IPS DF 6.9 (cell line): Measurements from ENCODE around the gene EMD.

Experiments used
- DNase-seq: peaks from one replicate; pipeline ENCODE4 v3.0.0-alpha.2; 2013; ENCODE audit warnings: low read depth, low spot score
- H3K27ac ChIP-seq: one replicate; pipeline ENCODE4 v1.5.1; 2013; ENCODE audit warnings: low read length, control low read depth
- H3K27me3 ChIP-seq: 2 replicates; pipeline ENCODE4 v1.6.1; 2013; ENCODE audit warnings: mild to moderate bottlenecking, low read length; ENCODE audit not compliant: control insufficient read depth, insufficient read depth
- H3K36me3 ChIP-seq: 2 replicates; pipeline ENCODE4 v1.6.1; 2013; ENCODE audit warnings: low read length; ENCODE audit not compliant: control insufficient read depth, insufficient read depth
- H3K4me1 ChIP-seq: 2 replicates; pipeline ENCODE4 v1.6.1; 2013; ENCODE audit warnings: low read length; ENCODE audit not compliant: control insufficient read depth, insufficient read depth
- H3K4me3 ChIP-seq: 2 replicates; pipeline ENCODE4 v1.5.1; 2013; ENCODE audit warnings: mild to moderate bottlenecking, low read length
- H3K9me3 ChIP-seq: 2 replicates; pipeline ENCODE4 v1.6.1; 2013; ENCODE audit warnings: low read length, inconsistent platforms; ENCODE audit not compliant: control insufficient read depth, insufficient read depth
- WGBS: extraction: QIAGEN DNeasy Blood & Tissue Kit; methylation state at CpG from one replicate; pipeline ENCODE4 v1.1.7; 2013; ENCODE audit warnings: mixed read lengths, missing lambda C conversion rate; ENCODE audit not compliant: insufficient read length, insufficient coverage; 5-methylcytosine and 5-hydroxymethylcytosine counted together

EMD gene

GRCh38 chrX:154408659-154409221 lies 29.6 kb downstream of the EMD start:
- Histone ChIP-seq H3K9me3 (no peaks in the 10 kb centered on the region), H3K36me3 (peaks cover 2% of the 10 kb centered on the region; the same call in 1 of the 2 replicates), H3K27ac (no peak overlapping the region), H3K4me1 (0 out of 2 replicates have a peak, but pooled peaks cover 1% of the 10 kb centered on the region), H3K27me3 (no peaks in the 10 kb centered on the region), H3K4me3 (no peak overlapping the region; the same call in 1 of the 2 replicates)
- no CpG with 5 or more reads among the region's 10 CpGs for WGBS
- DNase-seq: no peak

DNA sequence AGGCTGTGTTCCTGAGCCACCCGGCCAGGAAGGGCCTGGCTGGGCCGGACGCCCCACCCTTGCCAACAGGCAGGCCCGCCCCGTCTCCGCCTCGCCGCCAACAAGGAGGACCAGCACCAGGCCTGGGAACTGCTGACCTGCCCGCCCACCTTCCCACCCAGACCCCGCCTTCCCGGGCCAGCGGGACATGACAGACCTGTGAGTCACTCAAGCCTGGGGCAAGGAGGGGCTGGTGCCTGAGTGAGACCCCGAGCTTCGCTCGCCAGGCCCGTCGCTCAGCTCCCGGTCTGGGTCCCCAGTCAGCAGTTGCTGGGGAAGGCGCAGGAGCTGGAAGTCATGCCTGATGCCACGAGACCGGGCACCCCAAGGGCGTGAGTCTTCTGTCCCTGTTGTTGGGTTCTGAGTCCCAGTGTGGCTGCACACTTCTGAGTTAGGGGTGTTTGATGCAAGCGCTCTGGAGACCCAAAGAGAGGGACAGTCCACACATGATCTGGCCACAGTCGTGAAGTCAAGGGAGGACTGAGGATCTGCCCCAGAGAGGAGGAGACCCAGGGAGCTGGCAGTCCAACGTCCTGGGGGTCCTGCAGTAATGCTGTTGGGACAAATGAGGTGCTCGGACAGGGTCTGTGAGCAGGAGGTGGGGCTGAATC lies 30.3 kb downstream of the EMD start, which contains the start of gene DNASE1L1:
Gene DNASE1L1 (minus strand): TSS at position 33 of the 650 bp plus-strand sequence. CDS start 3,686 bp downstream, outside the sequence.
- no peak for DNase-seq
- no CpG with 5 or more reads among the region's 26 CpGs for WGBS
- Histone ChIP-seq H3K4me3 (no peak within 1 kb of the TSS; the same call in 1 of the 2 replicates), H3K27ac (no peak within 1 kb of the TSS), H3K36me3 (peaks cover 3% of the 10 kb centered on the region; the same call in 1 of the 2 replicates), H3K27me3 (no peaks in the 10 kb centered on the region), H3K4me1 (0 out of 2 replicates have a peak, but pooled peaks cover 1% of the 10 kb centered on the region), H3K9me3 (no peaks in the 10 kb centered on the region)

DNA sequence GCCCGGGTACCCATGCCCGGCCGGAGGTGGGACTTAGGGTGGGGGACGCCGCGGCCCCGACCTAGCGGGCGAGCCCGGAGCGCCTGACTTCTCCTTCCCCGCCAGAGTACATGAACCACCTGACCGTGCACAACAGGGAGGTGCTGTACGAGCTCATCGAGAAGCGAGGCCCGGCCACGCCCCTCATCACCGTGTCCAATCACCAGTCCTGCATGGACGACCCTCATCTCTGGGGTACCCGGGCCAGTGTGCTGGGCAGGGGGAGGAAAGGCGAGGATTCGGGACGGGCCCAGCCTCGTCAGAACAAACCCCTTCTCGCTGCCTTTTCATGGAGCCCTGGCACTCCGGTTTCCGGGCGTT lies 32.9 kb downstream of the EMD start:
- no peaks in the 10 kb centered on the region for H3K27me3 ChIP-seq
- WGBS: no CpG with 5 or more reads among the region's 29 CpGs
- no peaks in the 10 kb centered on the region for H3K9me3 ChIP-seq
- DNase-seq: no peak
- H3K4me1 ChIP-seq: 0 out of 2 replicates have a peak, but pooled peaks cover 1% of the 10 kb centered on the region
- H3K27ac ChIP-seq: no peak overlapping the region
- H3K4me3 ChIP-seq: peak overlapping the region; percentile 98
- H3K36me3 ChIP-seq: peaks cover 3% of the 10 kb centered on the region; the same call in 1 of the 2 replicates

GRCh38 chrX:154412468-154412867 lies 33.4 kb downstream of the EMD start:
- WGBS: no CpG with 5 or more reads among the region's 4 CpGs
- H3K27ac ChIP-seq: no peak overlapping the region
- no peaks in the 10 kb centered on the region for H3K9me3 ChIP-seq
- peaks cover 3% of the 10 kb centered on the region; the same call in 1 of the 2 replicates for H3K36me3 ChIP-seq
- no peaks in the 10 kb centered on the region for H3K27me3 ChIP-seq
- no peak for DNase-seq
- 0 out of 2 replicates have a peak, but pooled peaks cover 1% of the 10 kb centered on the region for H3K4me1 ChIP-seq
- peak overlapping the region; percentile 98; the same call in 1 of the 2 replicates for H3K4me3 ChIP-seq

GRCh38 chrX:154413142-154413541 lies 34.0 kb downstream of the EMD start:
- DNase-seq: no peak
- 0 out of 2 replicates have a peak, but pooled peaks cover 1% of the 10 kb centered on the region for H3K4me1 ChIP-seq
- H3K9me3 ChIP-seq: no peaks in the 10 kb centered on the region
- H3K27ac ChIP-seq: no peak overlapping the region
- no peak overlapping the region for H3K4me3 ChIP-seq
- H3K27me3 ChIP-seq: no peaks in the 10 kb centered on the region
- peaks cover 3% of the 10 kb centered on the region; the same call in 1 of the 2 replicates for H3K36me3 ChIP-seq
- no CpG with 5 or more reads among the region's 8 CpGs for WGBS

DNA sequence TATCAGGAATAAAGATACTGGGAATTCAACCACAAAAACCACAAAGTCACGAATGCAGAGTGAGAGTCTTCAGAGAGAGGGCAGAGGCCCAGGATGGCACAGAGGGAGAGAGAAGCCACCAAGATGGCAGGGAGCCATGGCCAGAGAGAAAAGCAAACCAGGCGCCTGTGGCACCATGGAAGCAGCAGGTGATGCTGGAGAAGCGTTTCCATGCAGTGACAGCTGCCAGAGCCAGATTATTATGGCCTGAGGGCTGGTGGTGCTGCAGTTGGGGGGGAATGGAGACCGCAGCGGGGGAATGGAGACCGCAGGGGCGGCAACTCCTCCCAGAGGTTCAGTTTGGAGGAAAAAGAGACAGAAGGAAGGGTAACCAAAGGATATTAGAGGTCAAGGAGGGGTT lies 38.1 kb downstream of the EMD start:
- no peak for DNase-seq
- peaks cover 3% of the 10 kb centered on the region; the same call in 1 of the 2 replicates for H3K36me3 ChIP-seq
- no CpG with 5 or more reads among the region's 7 CpGs for WGBS
- no peak overlapping the region for H3K27ac ChIP-seq
- H3K9me3 ChIP-seq: no peaks in the 10 kb centered on the region
- no peak overlapping the region for H3K4me3 ChIP-seq
- no peaks in the 10 kb centered on the region; the same call in 1 of the 2 replicates for H3K4me1 ChIP-seq
- H3K27me3 ChIP-seq: no peaks in the 10 kb centered on the region

GRCh38 chrX:154419189-154419588 lies 40.1 kb downstream of the EMD start:
- Histone ChIP-seq H3K9me3 (no peaks in the 10 kb centered on the region), H3K4me3 (no peak overlapping the region), H3K27me3 (no peaks in the 10 kb centered on the region), H3K4me1 (no peaks in the 10 kb centered on the region; the same call in 1 of the 2 replicates), H3K27ac (no peak overlapping the region), H3K36me3 (no peaks in the 10 kb centered on the region)
- DNase-seq: no peak
- no CpG with 5 or more reads among the region's 8 CpGs for WGBS

DNA sequence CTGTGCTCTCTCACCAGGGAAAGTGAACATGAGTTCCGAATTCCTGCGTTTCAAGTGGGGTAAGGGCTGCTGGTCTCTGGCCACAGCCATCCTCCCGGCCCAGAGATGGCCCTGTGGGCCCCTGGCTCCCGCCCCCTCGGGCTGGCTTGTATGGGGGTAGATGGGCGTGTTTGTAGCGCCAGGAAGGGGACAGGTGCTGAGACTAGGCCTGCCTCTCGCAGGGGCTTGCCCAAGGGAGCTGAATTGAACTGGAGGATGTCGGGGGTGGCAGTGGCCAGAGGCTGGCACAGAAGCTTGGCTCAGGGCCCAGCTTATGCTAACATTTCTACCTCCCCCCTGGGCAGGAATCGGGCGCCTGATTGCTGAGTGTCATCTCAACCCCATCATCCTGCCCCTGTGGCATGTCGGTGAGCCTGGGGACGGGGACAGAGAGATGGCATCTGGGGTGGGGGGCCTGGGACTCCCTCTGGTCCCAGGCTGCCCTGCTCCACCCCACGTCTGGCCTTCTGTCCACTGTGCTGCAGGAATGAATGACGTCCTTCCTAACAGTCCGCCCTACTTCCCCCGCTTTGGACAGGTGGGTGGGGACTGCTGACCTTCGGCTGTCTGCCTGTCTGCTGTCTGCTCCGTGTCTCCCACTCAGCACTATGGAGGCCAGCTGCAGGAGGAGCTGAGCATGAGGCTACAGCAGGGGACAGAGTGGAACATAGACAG lies 40.8 kb downstream of the EMD start:
- H3K27ac ChIP-seq: no peak overlapping the region
- DNase-seq: no peak
- no peaks in the 10 kb centered on the region; the same call in 1 of the 2 replicates for H3K4me1 ChIP-seq
- WGBS: no CpG with 5 or more reads among the region's 19 CpGs
- no peaks in the 10 kb centered on the region for H3K36me3 ChIP-seq
- no peaks in the 10 kb centered on the region for H3K27me3 ChIP-seq
- H3K9me3 ChIP-seq: no peaks in the 10 kb centered on the region
- no peak overlapping the region for H3K4me3 ChIP-seq

GRCh38 chrX:154420402-154420756 lies 41.3 kb downstream of the EMD start:
- H3K9me3 ChIP-seq: no peaks in the 10 kb centered on the region
- no peaks in the 10 kb centered on the region for H3K36me3 ChIP-seq
- no peak overlapping the region for H3K4me3 ChIP-seq
- H3K27me3 ChIP-seq: no peaks in the 10 kb centered on the region
- H3K27ac ChIP-seq: no peak overlapping the region
- no peaks in the 10 kb centered on the region; the same call in 1 of the 2 replicates for H3K4me1 ChIP-seq
- DNase-seq: no peak
- no CpG with 5 or more reads among the region's 10 CpGs for WGBS

DNA sequence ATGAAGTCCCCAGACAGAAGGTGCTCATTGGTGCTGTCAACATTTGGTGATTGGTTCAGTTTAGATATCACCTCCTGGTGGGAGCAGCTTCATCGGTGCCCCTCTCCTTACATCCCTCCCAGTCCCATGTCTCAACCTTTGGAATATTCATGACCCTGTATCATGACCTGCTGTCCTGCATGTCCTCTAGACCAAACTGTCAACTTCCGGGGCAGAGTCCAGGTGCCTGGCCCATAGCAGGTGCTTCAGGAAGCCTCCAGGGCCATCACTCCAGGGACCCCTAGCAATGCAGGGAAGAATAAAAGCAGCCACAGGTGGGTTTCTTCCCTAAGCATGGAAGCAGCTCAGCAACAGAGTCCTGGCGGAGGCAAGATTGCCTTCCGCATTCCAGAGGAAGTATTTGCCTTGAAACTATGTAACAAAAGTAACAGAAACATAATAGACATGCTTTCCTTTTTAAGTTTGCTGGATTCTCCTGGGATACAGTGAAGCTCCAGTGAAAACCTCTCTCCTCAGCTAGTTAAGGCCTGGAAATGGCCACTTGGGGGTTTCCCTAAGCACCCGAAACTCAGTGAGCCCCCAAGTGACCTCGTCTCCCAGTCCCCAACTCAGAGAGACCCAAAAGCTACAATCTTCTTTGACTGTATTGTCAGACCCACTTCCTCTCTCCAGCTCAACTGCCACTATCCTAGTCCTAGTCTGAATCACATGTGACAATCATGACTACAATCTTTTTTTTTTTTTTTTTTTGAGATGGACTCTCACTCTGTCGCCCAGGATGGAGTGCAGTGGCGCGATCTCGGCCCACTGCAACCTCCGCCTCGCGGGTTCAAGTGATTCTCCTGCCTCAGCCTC lies 48.0 kb downstream of the EMD start:
- H3K36me3 ChIP-seq: no peaks in the 10 kb centered on the region
- DNase-seq: no peak
- H3K27ac ChIP-seq: no peak overlapping the region
- no peaks in the 10 kb centered on the region for H3K4me1 ChIP-seq
- H3K4me3 ChIP-seq: no peak overlapping the region
- WGBS: no CpG with 5 or more reads among the region's 13 CpGs
- no peaks in the 10 kb centered on the region for H3K27me3 ChIP-seq
- no peaks in the 10 kb centered on the region for H3K9me3 ChIP-seq
